K562 (cell line): ENCODE measurements around the gene PIGL. TPM values are rescaled to one million over a fixed set of nuclear protein-coding genes. Genes with fewer than 3 reads are reported as not detected.

ENCODE experiments used
- BCOR ChIP-seq: fragments of 450-650 bp; IDR thresholded peaks from 2 replicates; pipeline ENCODE4 v1.6.1; 2016
- BMI1 ChIP-seq: fragments of 150-350 bp; IDR thresholded peaks from 2 replicates; pipeline ENCODE4 v1.6.1; 2014; ENCODE audit warnings: low read length
- BRF1 ChIP-seq: IDR thresholded peaks from 3 replicates; pipeline ENCODE4 v1.6.1; 2011; ENCODE audit warnings: borderline replicate concordance, mild to moderate bottlenecking; ENCODE audit not compliant: insufficient read length; ENCODE audit errors: extremely low read depth
- CBX8 ChIP-seq: fragments of 200-600 bp; sonication (generic); IDR thresholded peaks from 2 replicates; pipeline ENCODE4 v1.6.1; 2012; ENCODE audit warnings: borderline replicate concordance, mixed run types, low read depth, mild to moderate bottlenecking, moderate library complexity, mixed read lengths, low read length, control low read depth, inconsistent platforms; ENCODE audit not compliant: poor library complexity, severe bottlenecking; ENCODE audit errors: extremely low read depth
- CREB1 ChIP-seq, 2 experiments: sonication (generic) in 1 of 2; formaldehyde crosslinking in 1 of 2; IDR thresholded peaks; 2 replicates each; pipeline versions ENCODE4 v1.6.1 to v1.8.0; 2012 to 2022; ENCODE audit warnings: inconsistent platforms in 1 of 2, mild to moderate bottlenecking in 1 of 2, missing genetic modification reagents in 1 of 2, moderate library complexity in 1 of 2
- ESRRA ChIP-seq: fragments of 450-650 bp; IDR thresholded peaks from 2 replicates; pipeline ENCODE4 v1.6.1; 2014; ENCODE audit warnings: low read depth, mild to moderate bottlenecking, moderate library complexity, borderline replicate concordance
- MCM7 ChIP-seq, 2 experiments: fragments of 450-650 bp; IDR thresholded peaks; 2 replicates each; pipeline ENCODE4 v1.6.1; 2016 to 2018
- NCOA4 ChIP-seq: fragments of 450-650 bp; IDR thresholded peaks from 2 replicates; pipeline ENCODE4 v1.6.1; 2018; ENCODE audit warnings: mild to moderate bottlenecking; ENCODE audit not compliant: partially characterized antibody
- NONO ChIP-seq, 2 experiments: fragments of 200-400 bp in 1 of 2; fragments of 450-650 bp in 1 of 2; formaldehyde crosslinking in 1 of 2; IDR thresholded peaks; 2 replicates each; pipeline ENCODE4 v1.6.1; 2017; ENCODE audit warnings: low read depth in 2 of 2, mild to moderate bottlenecking in 2 of 2, moderate library complexity in 2 of 2, low read length in 1 of 2
- NR3C1 ChIP-seq: sonication (generic); formaldehyde crosslinking; IDR thresholded peaks from 2 replicates; pipeline ENCODE4 v1.8.1; 2022; ENCODE audit warnings: missing genetic modification reagents
- POLR2AphosphoS5 ChIP-seq: IDR thresholded peaks from 2 replicates; pipeline ENCODE4 v1.6.1; 2011; ENCODE audit warnings: mild to moderate bottlenecking, low read depth, low read length, moderate library complexity; ENCODE audit not compliant: control insufficient read depth, insufficient read depth
- POLR2G ChIP-seq: fragments of 200-400 bp; formaldehyde crosslinking; IDR thresholded peaks from 2 replicates; pipeline ENCODE4 v1.6.1; 2017; ENCODE audit warnings: low read depth, mild to moderate bottlenecking, antibody characterized with exemption, low read length, moderate library complexity
- RAD51 ChIP-seq: fragments of 450-650 bp; IDR thresholded peaks from 2 replicates; pipeline ENCODE4 v1.7.1; 2016; ENCODE audit warnings: low read depth, mild to moderate bottlenecking, borderline replicate concordance
- STAT5B ChIP-seq: fragments of 250-450 bp; sonication (Bioruptor Pico); IDR thresholded peaks from 2 replicates; pipeline ENCODE4 v1.8.0; 2021; ENCODE audit warnings: mild to moderate bottlenecking, inconsistent platforms
- ZBED1 ChIP-seq: IDR thresholded peaks from 2 replicates; pipeline ENCODE4 v1.6.1; 2014
- ZNF174 ChIP-seq: fragments of 250-450 bp; sonication (Bioruptor Pico); IDR thresholded peaks from 2 replicates; pipeline ENCODE4 v1.4.0; 2020; ENCODE audit warnings: mild to moderate bottlenecking
- ZNF212 ChIP-seq: fragments of 450-650 bp; formaldehyde crosslinking; IDR thresholded peaks from 2 replicates; pipeline ENCODE4 v1.4.0; 2020; ENCODE audit warnings: mild to moderate bottlenecking
- ZNF263 ChIP-seq: sonication (generic); formaldehyde crosslinking; IDR thresholded peaks from 2 replicates; pipeline ENCODE4 v1.8.0; 2022; ENCODE audit warnings: mild to moderate bottlenecking, missing genetic modification reagents, borderline replicate concordance
- ZNF695 ChIP-seq: fragments of 450-650 bp; formaldehyde crosslinking; IDR thresholded peaks from 2 replicates; pipeline ENCODE4 v1.4.0; 2020; ENCODE audit warnings: mild to moderate bottlenecking, moderate library complexity
- ZZZ3 ChIP-seq: fragments of 450-650 bp; IDR thresholded peaks from 2 replicates; pipeline ENCODE4 v1.6.1; 2016; ENCODE audit warnings: antibody characterized with exemption, mild to moderate bottlenecking, moderate library complexity
- polyA plus RNA-seq, 8 experiments: library from polyadenylated mRNA; depleted of rRNA in 4 of 8; stranded (reverse) in 5 of 8; unstranded in 3 of 8; fragments of >200 nt; fragmentation: Nextera tagmentation in 2 of 8; fragmentation: Illumina TruSeq in 1 of 8; extraction: Ambion mirVana in 2 of 8; extraction: Trizol in 1 of 8; gene quantifications; 2 replicates each; pipeline versions ENCODE4 v1.2.1 to v1.2.3, GENCODE V29; 2011 to 2014; ENCODE audit warnings: inconsistent platforms in 1 of 8, missing spikeins in 1 of 8
- total RNA-seq, 7 experiments: library from RNA; depleted of rRNA in 6 of 7; stranded (reverse); fragments of >200 nt in 6 of 7; fragmentation: Illumina TruSeq in 2 of 7; extraction: Trizol in 2 of 7; gene quantifications; 2 replicates each; pipeline versions ENCODE4 v1.2.1 to v1.2.3, GENCODE V29; 2011 to 2021; ENCODE audit warnings: low replicate concordance in 1 of 7
- TF ChIP-seq, protein P1 (sequence below): fragments of 200-800 bp; sonication (Bioruptor generic); IDR thresholded peaks from 2 replicates; pipeline ENCODE4 v1.6.1; 2017; ENCODE audit warnings: missing genetic modification characterization, missing compliant biosample characterization
- TF ChIP-seq, protein P2 (sequence below): sonication (generic); formaldehyde crosslinking; IDR thresholded peaks from 2 replicates; pipeline ENCODE4 v1.8.0; 2022; ENCODE audit warnings: mild to moderate bottlenecking, missing genetic modification reagents
- TF ChIP-seq, protein P3 (sequence below), 2 experiments: fragments of 200-800 bp in 1 of 2; sonication (Bioruptor generic) in 1 of 2; sonication (generic) in 1 of 2; formaldehyde crosslinking in 1 of 2; IDR thresholded peaks in 1 of 2; conservative IDR thresholded peaks in 1 of 2; 2 replicates each; pipeline versions ENCODE4 v1.5.0 to v1.6.1; 2016 to 2020; ENCODE audit warnings: missing compliant biosample characterization in 1 of 2, missing genetic modification characterization in 1 of 2, missing genetic modification reagents in 1 of 2

The PIGL gene
- total and polyA plus RNA-seq, 9 of the 15 experiments (the other 6 are each of a cell fraction or from before 2014, with no cell fraction given): 19.9 to 55.3 (median 29.6) TPM

DNA sequence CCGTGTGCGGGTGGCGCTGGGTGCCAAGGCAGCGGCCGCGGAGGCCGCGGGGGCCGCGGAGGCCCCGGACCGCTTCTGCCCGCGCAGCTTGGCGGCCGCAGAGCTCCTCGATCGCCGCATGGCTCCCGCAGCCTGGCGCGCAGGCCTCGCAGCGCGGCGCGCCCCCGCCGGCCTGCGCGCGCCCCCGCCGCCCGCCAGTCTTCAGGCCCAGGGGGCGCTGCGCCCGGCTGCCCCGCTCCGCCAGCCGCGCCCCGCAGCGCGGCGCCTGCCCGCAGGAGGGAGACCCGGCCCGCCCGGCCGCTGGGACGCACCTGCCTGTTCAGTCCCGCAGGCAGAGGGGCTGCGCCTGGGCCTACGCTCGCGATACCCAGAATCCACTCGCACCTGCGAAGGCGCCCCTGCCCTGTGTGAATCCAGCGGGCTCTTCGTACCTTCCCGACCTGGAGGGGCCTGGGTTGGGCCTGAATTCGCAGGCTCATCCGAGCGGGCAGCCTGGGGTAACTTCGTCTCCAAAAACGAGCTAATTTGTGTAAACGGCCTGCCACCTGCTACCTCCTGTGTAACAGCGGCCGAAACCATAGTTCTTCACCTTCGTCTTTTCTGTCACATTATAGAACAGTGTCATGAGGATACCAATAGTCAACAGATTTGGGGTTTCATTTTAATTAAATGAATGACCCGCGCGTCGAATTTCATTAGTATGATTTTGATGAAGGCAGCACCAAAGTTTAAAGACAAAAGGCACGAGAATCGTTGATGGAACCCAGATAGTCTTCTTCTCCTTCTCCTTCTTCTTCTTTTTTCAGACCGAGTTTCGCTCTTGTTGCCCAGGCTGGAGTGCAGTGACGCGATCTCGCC lies 136.5 kb downstream of the PIGL start, which contains the start of gene CENPV (continued):
- TF ChIP-seq, protein P1, sequence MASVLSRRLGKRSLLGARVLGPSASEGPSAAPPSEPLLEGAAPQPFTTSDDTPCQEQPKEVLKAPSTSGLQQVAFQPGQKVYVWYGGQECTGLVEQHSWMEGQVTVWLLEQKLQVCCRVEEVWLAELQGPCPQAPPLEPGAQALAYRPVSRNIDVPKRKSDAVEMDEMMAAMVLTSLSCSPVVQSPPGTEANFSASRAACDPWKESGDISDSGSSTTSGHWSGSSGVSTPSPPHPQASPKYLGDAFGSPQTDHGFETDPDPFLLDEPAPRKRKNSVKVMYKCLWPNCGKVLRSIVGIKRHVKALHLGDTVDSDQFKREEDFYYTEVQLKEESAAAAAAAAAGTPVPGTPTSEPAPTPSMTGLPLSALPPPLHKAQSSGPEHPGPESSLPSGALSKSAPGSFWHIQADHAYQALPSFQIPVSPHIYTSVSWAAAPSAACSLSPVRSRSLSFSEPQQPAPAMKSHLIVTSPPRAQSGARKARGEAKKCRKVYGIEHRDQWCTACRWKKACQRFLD (CRISPR knock-in tag): peak; percentile 56; the same call in 1 of the 2 replicates
- TF ChIP-seq RAD51 (no peak), NR3C1 (CRISPR knock-in tag) (0 out of 2 replicates have a peak, but pooled peaks have one; percentile 19), CREB1 (IDR thresholded peaks at IDR 0.05) (no peak), CREB1 (CRISPR knock-in tag; IDR thresholded peaks at IDR 0.05) (no peak), ZNF212 (CRISPR knock-in tag) (no peak), ZNF174 (no peak), BMI1 (no peak), CBX8 (no peak), NCOA4 (no peak), BCOR (no peak), POLR2AphosphoS5 (peak; percentile 35; the same call in 1 of the 2 replicates), ZBED1 (no peak), BRF1 (no peak), NONO (IDR thresholded peaks at IDR 0.05; ENCODE audit: low read depth in 2 of 2, low read length in 1 of 2) (peak; percentile 40 to 70; a peak in 2 of 4 replicates), ZZZ3 (no peak), ZNF695 (CRISPR knock-in tag) (no peak), ESRRA (no peak), STAT5B (no peak), POLR2G (peak; percentile 84), ZNF263 (CRISPR knock-in tag) (no peak), MCM7 (IDR thresholded peaks at IDR 0.05) (no peak)
- TF ChIP-seq, protein P2, sequence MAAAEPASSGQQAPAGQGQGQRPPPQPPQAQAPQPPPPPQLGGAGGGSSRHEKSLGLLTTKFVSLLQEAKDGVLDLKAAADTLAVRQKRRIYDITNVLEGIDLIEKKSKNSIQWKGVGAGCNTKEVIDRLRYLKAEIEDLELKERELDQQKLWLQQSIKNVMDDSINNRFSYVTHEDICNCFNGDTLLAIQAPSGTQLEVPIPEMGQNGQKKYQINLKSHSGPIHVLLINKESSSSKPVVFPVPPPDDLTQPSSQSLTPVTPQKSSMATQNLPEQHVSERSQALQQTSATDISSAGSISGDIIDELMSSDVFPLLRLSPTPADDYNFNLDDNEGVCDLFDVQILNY: no peak
- TF ChIP-seq, protein P3, sequence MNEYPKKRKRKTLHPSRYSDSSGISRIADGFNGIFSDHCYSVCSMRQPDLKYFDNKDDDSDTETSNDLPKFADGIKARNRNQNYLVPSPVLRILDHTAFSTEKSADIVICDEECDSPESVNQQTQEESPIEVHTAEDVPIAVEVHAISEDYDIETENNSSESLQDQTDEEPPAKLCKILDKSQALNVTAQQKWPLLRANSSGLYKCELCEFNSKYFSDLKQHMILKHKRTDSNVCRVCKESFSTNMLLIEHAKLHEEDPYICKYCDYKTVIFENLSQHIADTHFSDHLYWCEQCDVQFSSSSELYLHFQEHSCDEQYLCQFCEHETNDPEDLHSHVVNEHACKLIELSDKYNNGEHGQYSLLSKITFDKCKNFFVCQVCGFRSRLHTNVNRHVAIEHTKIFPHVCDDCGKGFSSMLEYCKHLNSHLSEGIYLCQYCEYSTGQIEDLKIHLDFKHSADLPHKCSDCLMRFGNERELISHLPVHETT (CRISPR knock-in tag; conservative IDR thresholded peaks at IDR 0.05 in 1 of 2, IDR thresholded peaks at IDR 0.05 in 1 of 2): 0 out of 4 replicates have a peak, but pooled peaks of 1 of the 2 experiments have one; percentile 18
